ENCODE results near the gene KLRC1. TPM values are rescaled to one million over a fixed set of nuclear protein-coding genes. Genes with fewer than 3 reads are reported as not detected.

The KLRC1 gene
- total RNA-seq, 2 donors from 2014 or later: 0.24 TPM; not detected in 1

- Histone ChIP-seq H3K27me3 (no peaks in the 10 kb centered on the region), H3K36me3 (no peaks in the 10 kb centered on the region), H3K4me3 (no peak overlapping the region), H3K9me3 (no peaks in the 10 kb centered on the region), H3K4me1 (no peaks in the 10 kb centered on the region), H3K27ac (no peak overlapping the region)
- TF ChIP-seq, protein P1, sequence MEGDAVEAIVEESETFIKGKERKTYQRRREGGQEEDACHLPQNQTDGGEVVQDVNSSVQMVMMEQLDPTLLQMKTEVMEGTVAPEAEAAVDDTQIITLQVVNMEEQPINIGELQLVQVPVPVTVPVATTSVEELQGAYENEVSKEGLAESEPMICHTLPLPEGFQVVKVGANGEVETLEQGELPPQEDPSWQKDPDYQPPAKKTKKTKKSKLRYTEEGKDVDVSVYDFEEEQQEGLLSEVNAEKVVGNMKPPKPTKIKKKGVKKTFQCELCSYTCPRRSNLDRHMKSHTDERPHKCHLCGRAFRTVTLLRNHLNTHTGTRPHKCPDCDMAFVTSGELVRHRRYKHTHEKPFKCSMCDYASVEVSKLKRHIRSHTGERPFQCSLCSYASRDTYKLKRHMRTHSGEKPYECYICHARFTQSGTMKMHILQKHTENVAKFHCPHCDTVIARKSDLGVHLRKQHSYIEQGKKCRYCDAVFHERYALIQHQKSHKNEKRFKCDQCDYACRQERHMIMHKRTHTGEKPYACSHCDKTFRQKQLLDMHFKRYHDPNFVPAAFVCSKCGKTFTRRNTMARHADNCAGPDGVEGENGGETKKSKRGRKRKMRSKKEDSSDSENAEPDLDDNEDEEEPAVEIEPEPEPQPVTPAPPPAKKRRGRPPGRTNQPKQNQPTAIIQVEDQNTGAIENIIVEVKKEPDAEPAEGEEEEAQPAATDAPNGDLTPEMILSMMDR (IDR thresholded peaks at IDR 0.05): no peak
- DNase-seq (ENCODE audit: low spot score): no peak
These were observed 16.5 kb upstream of the KLRC1 start for GRCh38 chr12:10469701-10470100.

DNA sequence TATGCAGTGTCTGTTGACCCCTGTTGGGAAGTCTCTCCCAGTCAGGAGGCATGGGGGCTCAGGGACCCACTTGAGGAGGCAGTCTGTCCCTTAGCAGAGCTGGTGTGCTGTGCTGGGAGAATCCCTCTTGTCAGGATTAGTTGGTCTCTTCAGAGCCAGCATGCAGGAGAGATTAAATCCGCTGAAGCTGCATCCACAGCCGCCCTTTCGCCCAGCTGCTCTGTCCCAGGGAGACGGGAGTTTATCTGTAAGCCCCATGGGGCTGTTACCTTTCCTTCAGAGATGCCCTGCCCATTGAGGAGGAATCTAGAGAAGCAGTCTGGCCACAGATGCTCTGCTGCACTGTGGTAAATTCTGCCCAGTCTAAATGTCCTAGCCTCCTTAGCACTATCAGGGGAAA lies 13.1 kb upstream of the KLRC1 start:
- Histone ChIP-seq H3K36me3 (no peaks in the 10 kb centered on the region), H3K27ac (no peak overlapping the region), H3K9me3 (no peaks in the 10 kb centered on the region), H3K27me3 (no peaks in the 10 kb centered on the region), H3K4me1 (no peaks in the 10 kb centered on the region), H3K4me3 (no peak overlapping the region)
- TF ChIP-seq, protein P1 (IDR thresholded peaks at IDR 0.05): no peak
- no peak for DNase-seq (ENCODE audit: low spot score)

DNA sequence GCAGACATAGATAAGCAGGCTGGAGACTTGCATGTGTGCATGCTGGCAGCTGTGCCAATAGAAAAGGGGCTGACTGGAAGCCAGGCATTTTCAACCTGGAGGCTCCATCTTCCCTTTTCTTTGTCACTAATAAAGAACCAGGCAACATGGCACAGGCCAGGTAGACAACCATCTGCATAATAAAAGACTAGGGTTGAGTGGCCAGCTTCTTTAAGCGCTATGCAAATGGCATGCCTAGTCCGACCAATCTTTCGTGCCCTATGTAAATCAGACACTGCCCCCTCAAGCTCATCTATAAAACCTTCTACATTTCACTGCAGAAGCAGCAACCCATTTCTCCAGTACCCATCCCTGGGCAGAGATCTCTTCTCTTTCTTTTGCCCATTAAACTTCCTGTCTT lies 4.6 kb upstream of the KLRC1 start:
- Histone ChIP-seq H3K4me1 (no peaks in the 10 kb centered on the region), H3K27ac (no peak overlapping the region), H3K9me3 (peaks cover 10 to 40% of the 10 kb centered on the region in 2 donors), H3K27me3 (no peaks in the 10 kb centered on the region), H3K36me3 (no peaks in the 10 kb centered on the region), H3K4me3 (no peak overlapping the region)
- TF ChIP-seq, protein P1 (IDR thresholded peaks at IDR 0.05): no peak
- DNase-seq (ENCODE audit: low spot score): no peak

DNA sequence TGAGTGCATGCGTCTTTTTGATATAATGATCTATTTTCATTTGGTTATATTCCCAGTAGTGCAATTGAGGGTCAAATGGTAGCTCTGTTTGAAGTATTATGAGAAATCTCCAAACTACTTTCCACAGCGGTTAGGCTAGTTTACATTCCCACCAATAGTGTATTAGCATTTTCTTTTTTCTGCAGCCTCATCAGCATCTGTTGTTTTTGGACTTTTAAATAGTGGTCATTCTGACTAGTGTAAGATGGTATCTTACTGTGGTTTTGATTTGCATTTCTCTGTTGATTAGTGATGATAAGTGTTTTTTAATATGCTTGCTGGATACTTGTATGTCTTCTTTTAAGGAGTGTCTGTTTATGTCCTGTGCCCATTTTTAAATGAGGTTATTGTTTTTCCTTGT lies 3.7 kb upstream of the KLRC1 start:
- H3K27me3 ChIP-seq: no peaks in the 10 kb centered on the region
- no peaks in the 10 kb centered on the region for H3K36me3 ChIP-seq
- no peaks in the 10 kb centered on the region for H3K4me1 ChIP-seq
- TF ChIP-seq, protein P1 (IDR thresholded peaks at IDR 0.05): no peak
- no peak overlapping the region for H3K4me3 ChIP-seq
- no peak overlapping the region for H3K27ac ChIP-seq
- peaks cover 10 to 40% of the 10 kb centered on the region in 2 donors for H3K9me3 ChIP-seq
- DNase-seq (ENCODE audit: low spot score): no peak

GRCh38 chr12:10455766-10456165 lies 2.6 kb upstream of the KLRC1 start:
- Histone ChIP-seq H3K4me1 (no peaks in the 10 kb centered on the region), H3K4me3 (no peak overlapping the region), H3K9me3 (peaks cover 10 to 40% of the 10 kb centered on the region in 2 donors), H3K27me3 (no peaks in the 10 kb centered on the region), H3K27ac (no peak overlapping the region), H3K36me3 (no peaks in the 10 kb centered on the region)
- TF ChIP-seq, protein P1 (IDR thresholded peaks at IDR 0.05): no peak
- no peak for DNase-seq (ENCODE audit: low spot score)

- H3K4me3 ChIP-seq: no peak overlapping the region
- H3K9me3 ChIP-seq: peaks cover 10 to 40% of the 10 kb centered on the region in 2 donors
These were observed 1.4 kb upstream of the KLRC1 start for GRCh38 chr12:10454531-10454930.

More at GRCh38 chr12:10454531-10454930, 1.4 kb upstream of the KLRC1 start:
- no peaks in the 10 kb centered on the region for H3K36me3 ChIP-seq
- TF ChIP-seq, protein P1 (IDR thresholded peaks at IDR 0.05): no peak
- no peaks in the 10 kb centered on the region for H3K27me3 ChIP-seq
- H3K27ac ChIP-seq: no peak overlapping the region
- no peaks in the 10 kb centered on the region for H3K4me1 ChIP-seq
- no peak for DNase-seq (ENCODE audit: low spot score)

All from right atrium auricular region (tissue), 2 donors.